Stimulated activated CD4-positive, alpha-beta T cell treated with anti-CD3 and anti-CD28 coated beads, Interleukin-4, amount 100 ng/mL, for 4 hours (primary cell): Measurements from ENCODE around the gene TYW1.
"Not testable (repeated sequence)": the region's sequence is repeated elsewhere in the genome, so short reads cannot be mapped to it uniquely, and the experiment has no call there.

Source experiments
- DNase-seq, 2 experiments: peaks; one replicate each; pipeline ENCODE4 v3.0.0-alpha.2; 2020

Gene TYW1

DNA sequence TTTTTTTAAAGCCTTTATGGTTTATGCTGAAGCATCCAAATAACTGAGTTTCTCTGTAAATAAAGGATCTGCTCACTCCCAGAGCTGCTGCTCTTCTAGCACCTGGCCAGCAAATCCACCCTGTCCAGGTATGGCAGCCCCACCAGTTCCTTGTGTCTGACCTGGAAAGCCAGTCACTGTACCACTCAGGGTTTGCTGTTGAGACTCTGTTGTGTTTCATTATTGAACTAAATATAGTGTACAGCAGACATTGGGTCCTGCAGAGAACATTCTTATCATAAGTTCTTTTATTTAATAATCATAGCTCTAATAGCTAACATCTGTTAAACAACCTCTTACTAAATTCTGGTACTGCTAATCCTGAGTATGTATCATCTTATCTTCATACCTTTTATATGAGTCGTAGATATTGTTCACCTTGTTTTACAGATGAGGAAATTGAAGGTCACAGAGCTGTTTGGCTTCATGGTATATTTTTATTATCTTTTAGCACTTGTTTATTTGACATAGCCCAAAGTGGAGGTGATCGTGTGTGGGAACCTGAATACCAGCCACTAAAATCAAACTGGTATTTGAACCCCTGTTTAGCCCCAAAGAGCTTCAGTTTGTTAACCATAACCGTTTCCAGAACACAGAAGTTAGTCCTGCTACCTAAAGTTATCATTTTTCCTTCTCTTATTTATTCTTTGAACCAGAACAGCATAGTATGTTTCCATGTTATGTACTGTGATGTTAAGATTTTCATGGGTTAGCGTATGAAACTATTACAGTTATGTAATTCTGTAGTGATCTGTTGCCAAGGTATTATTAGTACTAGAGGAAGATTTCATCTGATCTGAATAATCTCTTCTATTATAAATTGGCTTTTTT is 139.2 kb downstream of the TYW1 start:
- not testable (repeated sequence) for DNase-seq

DNA sequence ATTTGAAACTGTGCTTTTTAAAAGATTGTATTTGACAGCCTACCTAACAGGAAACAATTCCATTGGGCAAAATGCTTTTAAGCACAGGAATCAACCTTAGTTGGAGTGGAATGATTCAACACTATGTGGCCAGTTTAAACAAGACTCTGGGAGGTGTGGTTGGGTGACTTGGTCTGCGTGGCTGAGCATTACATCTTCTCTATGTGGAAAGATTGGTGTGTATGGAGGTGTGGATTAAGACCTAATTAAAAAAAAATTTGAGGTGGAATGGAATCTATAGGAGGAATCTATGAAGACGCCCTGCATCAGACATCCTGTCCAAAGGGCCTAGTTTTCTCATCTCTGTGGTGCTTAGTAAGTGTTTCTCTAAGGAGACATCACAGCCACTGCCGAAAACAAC is 140.9 kb downstream of the TYW1 start:
- DNase-seq: not testable (repeated sequence)

DNA sequence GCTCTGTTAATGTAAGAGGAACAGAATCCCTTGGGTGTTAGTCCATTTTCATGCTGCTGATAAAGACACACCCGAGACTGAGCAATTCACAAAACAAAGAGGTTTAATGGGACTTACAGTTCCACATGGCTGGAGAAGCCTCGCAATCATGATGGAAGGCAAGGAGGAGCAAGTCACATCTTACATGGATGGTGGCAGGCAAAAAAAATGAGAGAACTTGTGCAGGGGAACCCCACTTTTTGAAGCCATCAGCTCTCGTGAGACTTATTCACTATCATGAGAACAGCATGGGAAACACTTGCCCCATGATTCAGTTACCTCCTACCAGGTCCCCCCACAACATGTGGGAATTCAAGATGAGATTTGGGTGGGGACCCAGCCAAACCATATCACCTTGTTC is 143.2 kb downstream of the TYW1 start:
- DNase-seq: not testable (repeated sequence)

DNA sequence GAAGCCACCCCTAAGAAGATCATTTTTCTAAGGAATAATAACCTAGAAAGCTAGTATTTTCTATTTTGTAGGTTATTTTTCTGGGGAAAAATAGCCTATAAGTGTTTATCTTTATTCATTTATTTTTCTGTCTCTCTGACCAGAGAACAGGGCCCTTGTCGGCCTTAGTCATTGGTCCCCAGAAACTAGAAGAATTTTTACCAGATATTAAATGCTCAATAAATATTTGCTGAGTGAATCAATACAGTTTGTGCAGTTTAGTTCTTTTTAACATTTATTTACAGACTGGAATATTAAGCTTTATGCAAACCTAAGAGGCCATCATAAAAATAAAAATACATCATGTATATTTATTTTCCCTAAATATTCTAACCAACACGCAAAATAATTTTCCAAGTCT is 144.4 kb downstream of the TYW1 start:
- DNase-seq: not testable (repeated sequence)

DNA sequence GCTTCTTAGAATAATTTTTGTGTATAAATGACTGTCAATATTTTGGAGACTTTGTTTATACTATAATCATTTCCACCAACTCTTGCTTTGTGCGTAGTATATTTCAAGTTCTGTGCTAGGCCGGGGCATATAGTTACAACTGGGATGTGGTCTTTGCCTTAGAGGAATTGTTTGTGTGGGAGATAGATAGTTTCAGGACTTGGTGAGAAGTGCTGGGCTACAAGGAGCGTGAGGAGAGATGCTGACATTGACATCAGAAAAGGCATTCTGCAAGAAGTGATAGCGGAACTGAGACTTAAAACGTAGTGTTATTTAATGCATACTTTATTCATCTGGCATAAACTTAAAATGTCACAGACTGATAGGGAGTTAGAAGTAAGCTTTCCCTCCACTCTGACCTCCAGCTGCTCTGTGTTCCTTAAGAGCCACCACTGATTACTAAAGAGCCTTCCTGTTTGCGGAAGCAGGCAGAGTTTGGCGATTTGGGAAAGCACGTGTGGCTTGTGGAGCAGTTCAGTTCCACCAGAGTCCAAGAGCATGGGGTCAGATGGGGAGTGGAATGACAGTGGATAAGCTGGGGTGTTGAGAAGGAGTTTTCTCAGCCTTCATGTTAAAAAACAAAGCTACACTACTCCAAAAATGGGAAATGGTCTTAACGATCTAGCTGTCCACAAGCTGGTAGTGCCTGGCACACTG is 146.6 kb downstream of the TYW1 start:
- DNase-seq: not testable (repeated sequence)

DNA sequence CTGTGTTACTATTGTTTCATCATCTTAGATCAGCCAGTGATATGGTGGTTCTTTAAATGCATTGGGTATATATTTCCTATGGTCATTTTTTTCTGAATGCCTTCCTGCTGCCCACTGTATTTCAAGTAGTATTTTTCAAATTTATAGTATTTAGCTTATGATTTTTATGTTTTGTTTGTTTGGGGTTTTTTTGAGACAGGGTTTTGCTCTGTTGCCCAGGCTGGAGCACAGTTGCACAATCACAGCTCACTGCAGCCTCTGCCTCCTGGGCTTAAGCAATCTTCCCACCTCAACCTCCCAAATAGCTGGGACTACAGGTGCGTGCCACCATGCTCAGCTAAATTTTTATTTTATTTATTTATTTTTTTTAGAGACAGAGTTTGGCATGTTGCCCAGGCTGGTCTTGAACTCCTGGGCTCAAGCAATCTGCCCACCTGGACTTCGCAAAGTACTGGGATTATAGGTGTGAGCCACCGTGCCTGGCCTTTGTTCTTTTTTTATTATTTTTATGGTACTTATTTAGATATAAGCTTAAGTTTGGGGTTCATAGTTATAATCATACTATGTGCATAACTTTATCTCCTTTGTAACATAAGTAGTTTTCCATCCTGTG is 149.1 kb downstream of the TYW1 start:
- DNase-seq: not testable (repeated sequence)

DNA sequence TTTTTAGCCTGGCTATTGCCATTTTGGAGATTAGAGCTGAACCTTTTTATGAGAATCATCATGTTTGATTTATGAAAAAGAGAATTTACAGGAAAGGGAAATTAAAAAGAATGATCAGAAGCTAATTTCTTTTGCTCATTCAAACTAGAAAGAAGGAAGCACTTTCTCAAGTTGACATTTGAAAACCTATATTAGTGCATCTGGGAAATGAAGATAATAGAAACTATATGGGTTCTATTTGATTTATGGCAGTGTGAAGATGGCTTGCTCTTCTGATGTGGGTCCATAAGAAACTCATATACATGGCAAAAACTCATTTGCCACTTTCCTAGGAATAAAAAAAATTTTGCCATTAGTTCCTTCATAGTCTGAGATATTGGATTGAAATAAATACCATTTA is 152.5 kb downstream of the TYW1 start:
- DNase-seq: not testable (repeated sequence)

DNA sequence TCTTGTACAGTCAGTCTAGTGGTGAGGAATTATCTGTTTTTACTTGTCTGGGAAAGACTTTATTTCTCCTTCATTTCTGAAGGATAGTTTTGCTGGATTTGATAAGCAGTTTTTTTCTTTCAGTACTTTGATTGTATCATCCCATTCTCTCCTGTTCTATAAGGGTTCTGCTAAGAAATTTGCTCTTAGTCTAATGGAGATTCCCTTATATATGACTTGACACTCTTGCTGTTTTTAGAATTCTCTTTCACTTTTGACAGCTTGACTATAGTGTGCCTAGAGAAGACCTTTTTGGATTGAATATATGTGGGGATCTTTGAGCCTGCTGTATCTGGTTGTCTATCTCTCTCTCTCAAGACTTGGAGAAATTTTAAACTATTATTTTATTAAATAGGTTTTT is 157.7 kb downstream of the TYW1 start:
- DNase-seq: not testable (repeated sequence)

DNA sequence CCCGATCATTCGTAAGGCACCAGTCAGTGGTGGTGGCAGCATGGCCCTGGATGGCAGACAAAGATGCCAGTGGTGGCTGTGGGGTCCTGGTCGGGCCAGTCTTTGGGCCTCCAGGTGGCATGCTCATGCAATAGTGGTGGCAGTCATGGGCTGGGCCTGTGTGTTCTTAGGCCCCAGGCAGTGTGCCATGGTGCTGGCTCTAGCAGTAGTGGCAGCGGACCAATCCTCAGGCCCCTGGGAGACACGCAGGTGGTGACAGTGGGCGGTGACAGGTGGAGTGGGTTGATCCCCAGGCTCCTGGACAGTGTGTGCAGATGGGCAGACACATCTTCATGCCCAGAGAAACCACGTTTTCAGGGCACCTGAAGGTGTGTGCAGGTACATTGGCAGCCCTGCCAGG is 159.4 kb downstream of the TYW1 start:
- DNase-seq: not testable (repeated sequence)

DNA sequence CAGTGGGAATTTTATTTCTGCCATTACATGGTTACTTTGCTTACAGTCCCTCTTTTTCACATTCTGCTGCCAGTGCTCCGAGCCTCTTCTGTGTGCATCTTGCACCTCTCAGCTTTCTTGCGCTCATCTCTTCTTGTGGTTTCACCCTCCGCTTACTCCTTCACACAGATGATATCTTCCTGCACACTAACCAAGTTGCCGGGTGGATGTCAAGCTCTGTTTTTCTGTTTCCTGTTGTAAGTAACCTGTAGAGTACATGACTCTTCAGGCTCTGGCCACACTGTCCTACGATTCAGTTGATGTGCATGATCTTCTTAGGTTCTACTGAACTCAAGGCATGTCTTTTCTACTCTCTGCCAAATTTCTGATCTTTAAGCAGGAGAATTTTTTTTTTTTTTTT is 166.7 kb downstream of the TYW1 start:
- not testable (repeated sequence) for DNase-seq

DNA sequence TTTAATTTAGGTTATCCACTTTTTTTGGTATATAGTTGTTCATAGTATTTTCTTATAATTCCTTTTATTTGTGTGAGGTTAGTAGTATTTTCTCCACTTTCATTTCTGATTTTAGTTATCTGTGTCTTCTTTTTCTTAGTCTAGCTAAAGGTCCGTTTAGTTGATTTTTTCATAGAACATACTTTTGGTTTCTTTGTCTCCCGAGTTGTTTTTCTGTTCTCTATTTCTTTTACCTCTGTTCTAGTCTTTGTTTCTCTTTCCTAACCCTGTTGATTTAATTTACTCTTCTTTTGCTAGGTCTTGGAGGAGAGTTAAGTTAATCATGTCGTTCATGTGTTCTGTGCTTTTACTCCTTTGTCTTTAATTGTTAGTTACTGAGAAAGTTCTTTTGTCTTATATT is 174.5 kb downstream of the TYW1 start:
- not testable (repeated sequence) for DNase-seq

DNA sequence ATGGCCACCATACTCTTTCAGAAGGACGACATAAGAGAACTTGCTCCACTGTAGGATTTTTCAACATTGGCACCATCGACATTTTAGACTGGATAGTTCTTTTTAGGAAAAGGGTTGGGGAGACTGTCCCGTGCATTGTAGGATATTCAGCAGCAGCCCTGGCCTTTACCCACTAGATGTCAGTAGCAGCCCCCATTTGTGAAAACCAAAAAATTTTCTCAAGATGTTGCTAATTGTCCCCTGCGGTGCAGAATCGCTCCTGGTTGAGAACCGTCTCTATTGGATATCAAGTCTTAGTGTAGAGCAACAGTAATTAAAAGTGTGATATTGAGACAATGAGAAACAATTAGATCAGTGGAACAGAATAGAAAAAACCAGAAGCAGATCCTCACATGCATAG is 180.1 kb downstream of the TYW1 start:
- DNase-seq: not testable (repeated sequence)

DNA sequence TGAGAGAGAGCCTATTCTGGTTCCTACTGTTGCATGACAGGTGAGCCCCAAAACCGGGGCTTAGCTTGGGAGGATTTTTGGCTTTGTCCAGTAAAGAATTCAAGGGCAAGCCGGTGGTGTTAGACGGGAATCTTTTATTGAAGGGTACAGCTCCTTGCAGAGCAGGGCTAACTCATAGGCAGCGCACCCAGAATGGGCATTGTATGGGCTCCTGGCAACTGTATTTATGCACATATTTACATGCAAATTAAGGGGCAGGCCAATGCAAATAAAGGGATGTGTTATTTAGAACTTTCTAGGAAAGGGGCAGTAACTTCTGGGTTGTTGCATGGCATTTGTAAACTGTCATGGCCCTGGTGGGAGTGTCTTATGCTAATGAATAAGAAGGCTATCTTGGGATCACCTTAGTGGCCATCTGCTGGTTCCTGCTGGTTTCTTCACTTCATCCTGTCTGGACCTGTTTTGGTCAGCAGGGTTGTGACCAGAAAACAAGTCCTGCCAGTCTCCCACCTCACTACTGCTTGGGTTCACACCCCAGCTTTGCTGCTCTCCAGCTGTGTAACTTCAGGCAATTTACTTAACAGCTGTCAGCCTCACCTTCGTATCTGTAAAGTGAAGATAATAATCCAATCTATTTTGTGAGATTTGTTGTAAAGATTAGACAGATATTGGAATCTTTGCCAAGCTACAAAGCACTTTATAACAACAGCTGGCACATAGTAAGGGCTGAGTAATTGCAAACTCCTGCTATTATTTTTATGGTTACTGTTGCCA is 182.5 kb downstream of the TYW1 start:
- not testable (repeated sequence) for DNase-seq

DNA sequence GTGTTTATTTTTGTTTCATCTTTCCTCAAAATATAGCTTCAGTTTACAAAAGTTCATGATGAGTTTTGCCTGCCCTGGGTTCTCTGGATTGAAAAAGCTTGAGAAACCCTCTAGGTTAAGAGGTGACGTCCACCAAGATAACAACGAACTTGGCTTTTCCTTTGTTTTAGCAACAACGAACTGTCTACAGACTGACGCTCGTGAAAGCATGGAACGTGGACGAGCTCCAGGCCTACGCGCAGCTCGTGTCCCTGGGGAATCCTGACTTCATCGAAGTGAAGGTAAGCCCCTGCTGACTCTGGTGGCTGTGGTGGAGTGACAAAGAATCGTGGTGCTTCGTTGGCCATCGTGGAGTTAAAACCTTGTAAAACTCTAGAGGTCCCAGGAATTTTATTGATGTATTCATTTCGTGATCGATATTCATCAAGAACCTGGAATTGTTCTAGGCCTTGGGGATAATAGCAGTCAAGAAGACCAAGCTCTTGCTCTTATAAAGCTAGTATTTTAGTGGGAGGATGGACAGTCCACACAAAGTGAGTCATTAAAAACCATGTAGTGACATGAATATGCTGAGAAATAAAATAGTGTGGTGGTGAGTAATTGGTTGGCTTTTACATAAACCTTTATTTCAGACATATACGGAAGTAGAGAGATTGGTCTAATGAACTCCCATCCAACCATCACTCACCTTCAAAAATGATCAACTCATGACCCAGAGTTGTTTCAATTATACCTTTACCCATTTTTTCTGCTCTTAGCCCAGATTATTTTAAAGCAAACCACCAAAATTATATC is 186.5 kb downstream of the TYW1 start:
- not testable (repeated sequence) for DNase-seq

DNA sequence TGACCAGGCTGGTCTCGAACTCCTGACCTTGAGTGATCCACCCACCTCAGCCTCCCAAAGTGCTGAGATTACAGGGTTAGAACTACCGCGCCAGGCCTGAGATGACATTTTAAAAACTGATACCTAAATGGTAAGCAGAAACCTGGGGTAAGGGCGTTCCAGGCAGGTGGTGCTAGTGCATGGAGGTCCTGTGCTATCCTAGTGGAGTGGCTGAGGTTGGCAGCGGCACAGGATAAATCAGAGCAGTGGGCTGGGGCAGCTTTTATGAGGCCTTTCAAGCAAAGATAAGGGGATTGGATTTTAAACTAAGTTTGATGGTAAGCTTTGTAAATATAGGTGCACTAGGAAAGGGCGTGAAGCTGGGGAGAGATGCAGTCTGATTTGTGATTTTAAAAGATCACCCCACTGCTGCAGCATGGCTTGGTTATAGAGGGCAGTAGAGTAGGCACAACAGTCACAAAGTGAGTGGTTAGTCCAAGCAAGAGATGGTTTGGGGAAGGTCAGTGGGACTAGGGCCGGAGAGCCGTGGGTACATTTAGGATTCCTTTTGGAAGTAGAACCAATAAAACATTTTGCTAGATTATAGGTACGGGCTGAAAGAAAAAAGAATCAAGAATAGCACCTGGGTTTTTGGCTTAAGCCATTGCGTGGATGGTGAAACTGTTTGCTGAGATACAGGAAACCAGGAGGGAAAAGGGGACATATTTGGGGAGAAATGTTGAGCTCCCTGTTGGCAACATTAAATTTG is 188.5 kb downstream of the TYW1 start:
- not testable (repeated sequence) for DNase-seq

DNA sequence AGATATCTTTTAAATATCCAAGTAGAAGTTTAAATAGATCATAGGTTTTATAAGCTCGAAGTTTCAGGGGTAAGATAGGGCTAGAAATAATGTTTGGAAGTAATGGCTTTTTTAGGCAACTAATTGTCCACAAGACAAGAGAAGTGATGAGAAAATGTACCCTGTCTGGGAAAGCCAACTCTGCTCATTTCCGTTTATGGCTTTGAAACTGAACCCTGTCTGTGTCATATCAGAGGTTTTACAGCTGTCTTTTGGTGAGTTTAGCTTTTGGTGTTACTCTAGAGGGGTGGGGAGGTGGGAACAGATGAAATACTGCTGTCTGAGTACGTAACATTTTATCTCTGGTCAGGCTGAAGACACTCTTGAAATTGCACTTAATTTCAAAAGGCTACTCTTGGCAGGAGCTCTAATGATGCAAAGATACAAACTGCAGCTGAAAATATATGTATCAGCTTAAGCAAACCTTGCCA is 189.1 kb downstream of the TYW1 start:
- not testable (repeated sequence) for DNase-seq

DNA sequence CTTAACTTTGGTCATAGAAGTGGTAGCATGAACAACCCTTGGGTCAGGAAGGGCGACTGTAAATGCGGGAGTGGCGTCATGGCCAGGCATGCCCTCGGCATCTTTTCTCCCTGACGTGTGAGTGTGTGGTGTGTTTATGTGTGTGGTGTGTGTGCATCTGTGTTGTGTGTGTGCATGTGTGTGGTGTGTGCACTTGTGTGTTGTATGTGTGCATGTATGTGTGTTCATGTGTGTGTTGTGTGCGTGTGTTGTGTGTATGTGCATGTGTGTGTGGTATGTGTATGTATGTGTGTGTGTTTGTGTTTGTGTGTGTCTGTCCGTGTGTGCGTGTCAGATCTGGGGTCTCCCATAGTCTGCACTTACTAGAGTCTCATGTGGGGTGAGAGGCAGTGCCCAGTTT is 192.5 kb downstream of the TYW1 start:
- DNase-seq: not testable (repeated sequence)

DNA sequence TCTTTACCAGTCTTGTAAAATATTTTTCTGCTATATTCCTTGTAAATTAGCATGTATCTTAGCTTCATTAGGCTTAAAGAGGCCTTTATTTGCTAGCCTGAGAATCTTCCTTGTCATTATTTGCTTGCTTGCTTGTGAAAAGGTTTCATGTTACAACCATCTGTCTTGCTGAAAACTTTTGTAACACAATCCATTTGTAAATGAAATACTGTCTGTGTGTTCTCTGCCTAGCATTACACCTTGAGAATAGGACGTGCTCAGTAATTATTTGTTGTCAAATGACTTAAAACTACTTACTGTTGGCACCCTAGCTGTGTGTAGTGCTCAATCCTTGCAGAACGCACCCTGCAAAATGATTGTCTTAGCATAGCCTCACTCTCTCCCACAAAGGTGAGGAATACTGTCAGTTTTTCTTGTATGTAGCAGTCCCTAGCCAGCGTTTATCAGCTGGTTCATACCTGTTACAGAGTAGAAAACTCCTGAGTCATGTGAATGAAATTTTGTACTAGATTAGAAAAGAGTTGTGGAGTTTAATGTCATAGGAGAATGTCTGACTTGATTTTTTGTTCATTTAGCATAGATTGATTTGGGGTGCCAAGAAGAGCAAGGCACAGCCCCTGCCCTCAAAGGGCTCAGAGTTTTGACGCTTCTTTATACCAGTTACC is 193.3 kb downstream of the TYW1 start:
- not testable (repeated sequence) for DNase-seq

DNA sequence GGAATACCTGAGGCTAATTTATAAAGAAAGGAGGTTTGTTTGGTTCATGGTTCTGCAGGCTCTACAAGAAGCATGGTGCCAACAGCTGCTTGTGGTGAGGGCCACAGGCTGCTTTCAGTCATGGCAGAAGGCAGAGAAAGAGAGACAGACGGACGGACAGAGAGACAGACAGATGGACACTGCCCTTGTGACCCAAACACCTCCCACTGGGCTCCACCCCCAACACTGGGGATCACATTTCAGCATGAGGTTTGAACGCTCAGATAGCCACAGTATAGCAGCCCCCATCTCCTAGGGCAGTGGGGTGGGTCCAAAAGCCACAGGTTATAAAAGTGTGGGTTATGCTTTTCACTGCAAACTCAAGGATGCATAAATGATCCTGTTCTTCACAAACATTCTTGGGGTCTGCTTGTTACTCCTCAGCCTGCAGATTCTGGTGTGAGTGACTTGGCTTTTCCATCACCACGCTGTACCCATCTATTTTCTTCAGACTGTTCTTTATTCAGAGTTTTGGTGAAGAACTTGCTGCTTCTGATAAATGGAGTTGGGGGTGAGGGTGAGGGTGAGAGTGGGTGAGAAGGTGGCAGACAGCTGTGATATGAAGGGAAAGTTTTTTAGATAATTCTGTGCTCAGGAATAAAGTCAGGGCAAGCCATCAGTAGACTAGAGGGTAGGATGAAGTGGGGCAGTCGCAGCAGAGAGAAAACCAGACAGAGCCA is 194.5 kb downstream of the TYW1 start:
- not testable (repeated sequence) for DNase-seq
